IPS-20b (cell line): Measurements from ENCODE around the gene GATA1.

Experiments
- H3K27ac ChIP-seq: one replicate; pipeline ENCODE4 v1.5.1; 2013; ENCODE audit warnings: low read length
- H3K27me3 ChIP-seq: 2 replicates; pipeline ENCODE4 v1.6.1; 2013; ENCODE audit warnings: mild to moderate bottlenecking, low read length, inconsistent platforms; ENCODE audit not compliant: insufficient read depth
- H3K36me3 ChIP-seq: 2 replicates; pipeline ENCODE4 v1.6.1; 2013; ENCODE audit warnings: low read depth, mild to moderate bottlenecking, inconsistent platforms, low read length, moderate library complexity; ENCODE audit not compliant: insufficient read depth
- H3K4me1 ChIP-seq: 2 replicates; pipeline ENCODE4 v1.6.1; 2013; ENCODE audit warnings: mild to moderate bottlenecking, control low read depth, inconsistent platforms, low read length, moderate library complexity; ENCODE audit not compliant: insufficient read depth
- H3K4me3 ChIP-seq: 2 replicates; pipeline ENCODE4 v1.5.1; 2013; ENCODE audit warnings: mild to moderate bottlenecking, low read length, inconsistent platforms
- H3K9ac ChIP-seq: 2 replicates; pipeline ENCODE4 v1.6.1; 2013; ENCODE audit warnings: low read depth, mild to moderate bottlenecking, inconsistent platforms, low read length, moderate library complexity
- H3K9me3 ChIP-seq: 2 replicates; pipeline ENCODE4 v1.6.1; 2013; ENCODE audit warnings: mild to moderate bottlenecking, low read depth, low read length, inconsistent platforms; ENCODE audit not compliant: insufficient read depth

GATA1 gene

GRCh38 chrX:48800574-48801279, 14.3 kb downstream of the GATA1 start:
- Histone ChIP-seq H3K9me3 (no peaks in the 10 kb centered on the region), H3K36me3 (peaks cover 24% of the 10 kb centered on the region; the same call in 1 of the 2 replicates), H3K9ac (peak overlapping the region; percentile 89; the same call in 1 of the 2 replicates), H3K4me3 (peak overlapping the region; percentile 82), H3K27me3 (no peaks in the 10 kb centered on the region), H3K27ac (peak overlapping the region; percentile 96), H3K4me1 (0 out of 2 replicates have a peak, but pooled peaks cover 3% of the 10 kb centered on the region)

GRCh38 chrX:48801280-48802088, 15.1 kb downstream of the GATA1 start, which contains the start of gene HDAC6:
Gene HDAC6, plus strand, starts transcription at chrX:48802067. Its CDS starts 626 bp downstream, at chrX:48802693.
- H3K4me3 ChIP-seq = peak within 1 kb of the TSS; percentile 91
- H3K27me3 ChIP-seq = no peaks in the 10 kb centered on the region
- 0 out of 2 replicates have a peak, but pooled peaks cover 3% of the 10 kb centered on the region for H3K4me1 ChIP-seq
- H3K9ac ChIP-seq = peak within 1 kb of the TSS; percentile 96
- peak within 1 kb of the TSS; percentile 96 for H3K27ac ChIP-seq
- peaks cover 26% of the 10 kb centered on the region; the same call in 1 of the 2 replicates for H3K36me3 ChIP-seq
- no peaks in the 10 kb centered on the region for H3K9me3 ChIP-seq

- no peaks in the 10 kb centered on the region for H3K27me3 ChIP-seq
- H3K4me1 ChIP-seq = 0 out of 2 replicates have a peak, but pooled peaks cover 3% of the 10 kb centered on the region
- peak overlapping the region; percentile 91 for H3K4me3 ChIP-seq
- H3K9me3 ChIP-seq = no peaks in the 10 kb centered on the region
- peak overlapping the region; percentile 96 for H3K9ac ChIP-seq
- peaks cover 26% of the 10 kb centered on the region for H3K36me3 ChIP-seq
- peak overlapping the region; percentile 96 for H3K27ac ChIP-seq
These were observed 15.9 kb downstream of the GATA1 start for GRCh38 chrX:48802089-48802904.

- H3K36me3 ChIP-seq = peaks cover 26% of the 10 kb centered on the region
- H3K27me3 ChIP-seq = no peaks in the 10 kb centered on the region
- peak overlapping the region; percentile 96; the same call in 1 of the 2 replicates for H3K9ac ChIP-seq
- 0 out of 2 replicates have a peak, but pooled peaks cover 3% of the 10 kb centered on the region for H3K4me1 ChIP-seq
- peak overlapping the region; percentile 91 for H3K4me3 ChIP-seq
- H3K27ac ChIP-seq = peak overlapping the region; percentile 56
- no peaks in the 10 kb centered on the region for H3K9me3 ChIP-seq
These were observed 16.5 kb downstream of the GATA1 start for GRCh38 chrX:48802905-48803200.

- Histone ChIP-seq H3K4me3 (no peak overlapping the region), H3K36me3 (peaks cover 26% of the 10 kb centered on the region), H3K27ac (no peak overlapping the region), H3K9me3 (no peaks in the 10 kb centered on the region), H3K27me3 (no peaks in the 10 kb centered on the region), H3K4me1 (no peaks in the 10 kb centered on the region), H3K9ac (no peak overlapping the region)
These were observed 19.7 kb downstream of the GATA1 start for GRCh38 chrX:48806081-48806480.

GRCh38 chrX:48813644-48814043, 27.3 kb downstream of the GATA1 start:
- H3K4me3 ChIP-seq = no peak overlapping the region
- H3K27me3 ChIP-seq = no peaks in the 10 kb centered on the region
- H3K9ac ChIP-seq = no peak overlapping the region
- H3K36me3 ChIP-seq = peaks cover 7% of the 10 kb centered on the region; the same call in 1 of the 2 replicates
- H3K4me1 ChIP-seq = no peaks in the 10 kb centered on the region
- H3K9me3 ChIP-seq = no peaks in the 10 kb centered on the region
- no peak overlapping the region for H3K27ac ChIP-seq

GRCh38 chrX:48814722-48815121, 28.3 kb downstream of the GATA1 start:
- H3K27me3 ChIP-seq = no peaks in the 10 kb centered on the region
- no peak overlapping the region for H3K27ac ChIP-seq
- H3K4me1 ChIP-seq = no peaks in the 10 kb centered on the region
- peaks cover 7% of the 10 kb centered on the region; the same call in 1 of the 2 replicates for H3K36me3 ChIP-seq
- no peak overlapping the region for H3K4me3 ChIP-seq
- H3K9ac ChIP-seq = no peak overlapping the region
- H3K9me3 ChIP-seq = no peaks in the 10 kb centered on the region

- Histone ChIP-seq H3K36me3 (peaks cover 12% of the 10 kb centered on the region; the same call in 1 of the 2 replicates), H3K9ac (no peak overlapping the region), H3K27me3 (no peaks in the 10 kb centered on the region), H3K27ac (no peak overlapping the region), H3K9me3 (no peaks in the 10 kb centered on the region), H3K4me1 (no peaks in the 10 kb centered on the region), H3K4me3 (no peak overlapping the region)
These were observed 28.9 kb downstream of the GATA1 start for GRCh38 chrX:48815266-48815665.

GRCh38 chrX:48816014-48816810, 29.8 kb downstream of the GATA1 start:
- H3K36me3 ChIP-seq = peaks cover 16% of the 10 kb centered on the region; the same call in 1 of the 2 replicates
- no peaks in the 10 kb centered on the region for H3K9me3 ChIP-seq

GRCh38 chrX:48818098-48818497, 31.7 kb downstream of the GATA1 start:
- H3K4me1 ChIP-seq = no peaks in the 10 kb centered on the region
- no peak overlapping the region for H3K9ac ChIP-seq
- H3K36me3 ChIP-seq = peaks cover 17% of the 10 kb centered on the region; the same call in 1 of the 2 replicates
- H3K27me3 ChIP-seq = no peaks in the 10 kb centered on the region
- H3K27ac ChIP-seq = no peak overlapping the region
- H3K4me3 ChIP-seq = no peak overlapping the region
- H3K9me3 ChIP-seq = no peaks in the 10 kb centered on the region

More at GRCh38 chrX:48816014-48816810, 29.8 kb downstream of the GATA1 start:
- no peak overlapping the region for H3K9ac ChIP-seq
- no peak overlapping the region for H3K27ac ChIP-seq
- H3K4me3 ChIP-seq = no peak overlapping the region
- no peaks in the 10 kb centered on the region for H3K27me3 ChIP-seq
- H3K4me1 ChIP-seq = no peaks in the 10 kb centered on the region
